IMR-90 (cell line): ENCODE data around the gene DIP2C. TPM values are rescaled to one million over a fixed set of nuclear protein-coding genes. Genes with fewer than 3 reads are reported as not detected.

Source experiments
- ATAC-seq: fragments of 200-7000 bp; cut with Tn5 transposase; 2 replicates; pipeline ENCODE4 v1.9.1; 2020; ENCODE audit warnings: low read depth, mild to moderate bottlenecking, moderate library complexity
- BruUV-seq: library from RNA; stranded (reverse); fragments of 400-500 nt; replicated peaks from 2 replicates; lab custom pipeline; 2021; lab: Mats Ljungman, UMichigan
- CTCF ChIA-PET: fragments of 300-600 bp; formaldehyde crosslinking; extraction: SDS; loops from one replicate; lab custom pipeline; 2021; ENCODE audit warnings: antibody characterized with exemption; lab: Yijun Ruan, JAX
- POLR2A ChIA-PET: fragments of 300-600 bp; sonication (Branson Sonifier 250); formaldehyde crosslinking; loops from one replicate; lab custom pipeline; 2022; ENCODE audit warnings: antibody characterized with exemption; ENCODE audit not compliant: unreplicated experiment; lab: Charles Lee
- DNase-seq: peaks from one replicate; pipeline ENCODE4 v3.0.0; 2013
- H2AFZ ChIP-seq: replicated peaks from 2 replicates; pipeline ENCODE3; 2013; ENCODE audit warnings: low read length, mild to moderate bottlenecking; ENCODE audit not compliant: poor library complexity
- H2AK5ac ChIP-seq: 2 replicates; pipeline ENCODE4 v1.6.1; 2013; ENCODE audit warnings: low read depth, low read length, inconsistent platforms
- H2AK9ac ChIP-seq: replicated peaks from 2 replicates; pipeline ENCODE3; 2013; ENCODE audit warnings: mild to moderate bottlenecking, low read depth, low read length, moderate library complexity; ENCODE audit not compliant: poor library complexity
- H2BK120ac ChIP-seq: 2 replicates; pipeline ENCODE4 v1.6.1; 2013; ENCODE audit warnings: low read depth, low read length, inconsistent platforms
- H2BK15ac ChIP-seq: 3 replicates; pipeline ENCODE4 v1.6.1; 2013; ENCODE audit warnings: low read depth, low read length, inconsistent platforms
- H2BK20ac ChIP-seq: 2 replicates; pipeline ENCODE4 v1.6.1; 2013; ENCODE audit warnings: low read depth, mild to moderate bottlenecking, inconsistent platforms, low read length, moderate library complexity
- H2BK5ac ChIP-seq: 2 replicates; pipeline ENCODE4 v1.6.1; 2013; ENCODE audit warnings: mild to moderate bottlenecking, low read depth, low read length, inconsistent platforms; ENCODE audit not compliant: poor library complexity, severe bottlenecking
- H3K14ac ChIP-seq: replicated peaks from 2 replicates; pipeline ENCODE4 v1.6.1; 2013; ENCODE audit warnings: low read depth, low read length, inconsistent platforms
- H3K18ac ChIP-seq: 2 replicates; pipeline ENCODE4 v1.6.1; 2013; ENCODE audit warnings: low read depth, low read length, control low read depth
- H3K23ac ChIP-seq: 2 replicates; pipeline ENCODE4 v1.6.1; 2013; ENCODE audit warnings: low read depth, low read length, inconsistent platforms
- H3K27ac ChIP-seq: 2 replicates; pipeline ENCODE4 v1.5.1; 2013; ENCODE audit warnings: mild to moderate bottlenecking, control low read depth, low read length; ENCODE audit not compliant: insufficient read depth
- H3K27me3 ChIP-seq: 2 replicates; pipeline ENCODE4 v1.6.1; 2013; ENCODE audit warnings: low read length; ENCODE audit not compliant: control insufficient read depth, insufficient read depth
- H3K36me3 ChIP-seq: 2 replicates; pipeline ENCODE4 v1.6.1; 2013; ENCODE audit warnings: low read length, mixed read lengths; ENCODE audit not compliant: control insufficient read depth, insufficient read depth
- H3K4ac ChIP-seq: 2 replicates; pipeline ENCODE4 v1.6.1; 2013; ENCODE audit warnings: low read depth, low read length, inconsistent platforms
- H3K4me1 ChIP-seq: 2 replicates; pipeline ENCODE4 v1.6.1; 2013; ENCODE audit warnings: low read length, mixed read lengths; ENCODE audit not compliant: control insufficient read depth, insufficient read depth
- H3K4me2 ChIP-seq: 2 replicates; pipeline ENCODE4 v1.6.1; 2013; ENCODE audit warnings: low read depth, mild to moderate bottlenecking, control low read depth, low read length, moderate library complexity
- H3K4me3 ChIP-seq: 2 replicates; pipeline ENCODE4 v1.5.1; 2013; ENCODE audit warnings: low read depth, mild to moderate bottlenecking, control low read depth, low read length, moderate library complexity; ENCODE audit not compliant: insufficient read depth
- H3K56ac ChIP-seq: 2 replicates; pipeline ENCODE4 v1.6.1; 2013; ENCODE audit warnings: low read length, inconsistent platforms; ENCODE audit not compliant: insufficient read depth; ENCODE audit errors: extremely low read depth
- H3K79me1 ChIP-seq, 2 experiments: 2 replicates each; pipeline ENCODE4 v1.6.1; 2013; ENCODE audit warnings: low read length in 2 of 2, inconsistent platforms in 1 of 2, low read depth in 1 of 2
- H3K9ac ChIP-seq: 2 replicates; pipeline ENCODE4 v1.6.1; 2013; ENCODE audit warnings: low read depth, low read length, control low read depth
- H3K9me1 ChIP-seq: 2 replicates; pipeline ENCODE4 v1.6.1; 2013; ENCODE audit warnings: low read length, inconsistent platforms; ENCODE audit not compliant: insufficient read depth
- H3K9me3 ChIP-seq: 2 replicates; pipeline ENCODE4 v1.6.1; 2013; ENCODE audit warnings: low read length; ENCODE audit not compliant: control insufficient read depth, insufficient read depth
- H4K20me1 ChIP-seq: 2 replicates; pipeline ENCODE4 v1.6.1; 2013; ENCODE audit warnings: low read length, inconsistent platforms; ENCODE audit not compliant: insufficient read depth
- H4K5ac ChIP-seq: 2 replicates; pipeline ENCODE4 v1.6.1; 2013; ENCODE audit warnings: mild to moderate bottlenecking, low read depth, low read length, control low read depth
- H4K8ac ChIP-seq, 2 experiments: 2 replicates each; pipeline ENCODE4 v1.6.1; 2013; ENCODE audit warnings: low read depth in 2 of 2, low read length in 2 of 2, control low read depth in 1 of 2, inconsistent platforms in 1 of 2
- H4K91ac ChIP-seq: 2 replicates; pipeline ENCODE4 v1.6.1; 2013; ENCODE audit warnings: low read depth, low read length, inconsistent platforms; ENCODE audit not compliant: insufficient read depth
- BHLHE40 ChIP-seq: fragments of 150-350 bp; IDR thresholded peaks from 2 replicates; pipeline ENCODE4 v1.6.1; 2016; ENCODE audit warnings: mild to moderate bottlenecking, low read depth, low read length
- CEBPB ChIP-seq: IDR thresholded peaks from 2 replicates; pipeline ENCODE4 v1.6.1; 2012; ENCODE audit warnings: low read depth, low read length, improper control_type of control experiment
- CHD1 ChIP-seq: IDR thresholded peaks from 2 replicates; pipeline ENCODE4 v1.6.1; 2012; ENCODE audit warnings: low read depth, low read length, improper control_type of control experiment
- FOS ChIP-seq: fragments of 150-350 bp; IDR thresholded peaks from 2 replicates; pipeline ENCODE4 v1.6.1; 2016; ENCODE audit warnings: low read depth, low read length
- MAFK ChIP-seq: IDR thresholded peaks from 2 replicates; pipeline ENCODE4 v1.6.1; 2012; ENCODE audit warnings: low read depth, low read length, improper control_type of control experiment
- MAZ ChIP-seq: IDR thresholded peaks from 2 replicates; pipeline ENCODE4 v1.6.1; 2012; ENCODE audit warnings: low read depth, mild to moderate bottlenecking, low read length, improper control_type of control experiment, moderate library complexity, borderline replicate concordance
- MXI1 ChIP-seq: IDR thresholded peaks from 2 replicates; pipeline ENCODE4 v1.6.1; 2012; ENCODE audit warnings: low read depth, mild to moderate bottlenecking, low read length, moderate library complexity, borderline replicate concordance
- NFE2L2 ChIP-seq: fragments of 150-350 bp; IDR thresholded peaks from 2 replicates; pipeline ENCODE4 v1.6.1; 2016; ENCODE audit warnings: low read depth, mild to moderate bottlenecking, low read length
- POLR2A ChIP-seq: IDR thresholded peaks from 2 replicates; pipeline ENCODE4 v1.6.1; 2012; ENCODE audit warnings: mild to moderate bottlenecking, low read depth, low read length
- RAD21 ChIP-seq: IDR thresholded peaks from 2 replicates; pipeline ENCODE4 v1.6.1; 2012; ENCODE audit warnings: low read length, improper control_type of control experiment
- RCOR1 ChIP-seq: IDR thresholded peaks from 2 replicates; pipeline ENCODE4 v1.6.1; 2012; ENCODE audit warnings: mild to moderate bottlenecking, low read length, improper control_type of control experiment; ENCODE audit not compliant: insufficient replicate concordance
- RFX5 ChIP-seq: IDR thresholded peaks from 2 replicates; pipeline ENCODE4 v1.8.0; 2012; ENCODE audit warnings: low read depth, mild to moderate bottlenecking, low read length, moderate library complexity
- SMC3 ChIP-seq: fragments of 150-350 bp; IDR thresholded peaks from 2 replicates; pipeline ENCODE4 v1.6.1; 2016; ENCODE audit warnings: low read depth, mild to moderate bottlenecking, antibody characterized with exemption, low read length, moderate library complexity
- WGBS, 2 experiments: methylation state at CpG; one replicate each; pipeline versions ENCODE4 v1.1.5 to v1.1.7; 2013; ENCODE audit warnings: missing lambda C conversion rate in 2 of 2; ENCODE audit not compliant: insufficient read length in 1 of 2; ENCODE audit errors: extremely low coverage in 2 of 2; 5-methylcytosine and 5-hydroxymethylcytosine counted together
- dilution Hi-C: fragments of 300-500 bp; cut with HindIII; formaldehyde crosslinking; loops from one replicate; pipeline ENCODE4 v1.14.3; 2018; ENCODE audit warnings: low sequenced_read_pairs; ENCODE audit not compliant: unreplicated experiment
- in situ Hi-C: fragments of 300-500 bp; cut with MboI; formaldehyde crosslinking; loops from 3 replicates; pipeline ENCODE4 v1.14.3; 2019; ENCODE audit warnings: low sequenced_read_pairs, inconsistent platforms, mixed read lengths
- intact Hi-C: fragments of 100-400 bp; cut with micrococcal nuclease; formaldehyde crosslinking; loops from 2 replicates; pipeline ENCODE4 v1.10.0; 2022
- polyA plus RNA-seq, 3 experiments: library from polyadenylated mRNA; depleted of rRNA; stranded (reverse); fragments of >200 nt; gene quantifications; 2 replicates each; pipeline ENCODE4 v1.2.3, GENCODE V29; 2012; ENCODE audit warnings: low replicate concordance in 1 of 3
- total RNA-seq: library from RNA; depleted of rRNA; stranded (reverse); fragments of >200 nt; gene quantifications from 2 replicates; pipeline ENCODE4 v1.2.3, GENCODE V29; 2012
- TF ChIP-seq, protein P1 (sequence below): fragments of 150-350 bp; IDR thresholded peaks from 2 replicates; pipeline ENCODE4 v1.6.1; 2017; ENCODE audit warnings: mild to moderate bottlenecking, antibody characterized with exemption, low read length, low read depth
- TF ChIP-seq, protein P2 (sequence below): conservative IDR thresholded peaks from 2 replicates; pipeline ENCODE4 v1.5.1; 2012; ENCODE audit warnings: mild to moderate bottlenecking, low read depth, low read length, improper control_type of control experiment
- TF ChIP-seq, protein P3 (sequence below): fragments of 150-350 bp; IDR thresholded peaks from 2 replicates; pipeline ENCODE4 v1.6.1; 2016; ENCODE audit warnings: low read depth, mild to moderate bottlenecking, low read length, moderate library complexity, borderline replicate concordance

Gene DIP2C
- total and polyA plus RNA-seq, 2 of the 4 experiments (the other 2 are of a cell fraction) = 8.6 to 17.3 TPM

DNA sequence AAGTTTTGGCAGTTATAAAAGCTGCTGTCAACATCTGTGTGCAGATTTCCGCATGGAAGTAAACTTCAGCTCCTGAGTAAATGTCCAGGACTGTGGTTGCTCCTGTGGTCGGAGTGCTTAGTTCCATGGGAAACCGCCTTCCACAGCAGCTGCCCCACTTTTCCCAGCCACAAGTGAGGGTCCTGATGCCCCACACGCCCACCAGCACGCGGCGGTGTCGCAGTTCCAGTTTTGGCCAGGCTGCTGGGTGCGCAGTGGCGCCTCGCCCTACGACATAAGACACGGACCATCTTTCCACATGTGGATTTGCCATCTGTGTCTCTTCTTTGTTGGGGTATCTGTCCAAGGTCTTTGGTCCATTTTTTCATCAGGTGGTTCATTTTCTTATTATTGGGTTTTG, 167.1 kb downstream of the DIP2C start:
- ATAC-seq (no peak), DNase-seq (no peak)
- Histone ChIP-seq H4K91ac (no peak overlapping the region), H3K4me3 (no peak overlapping the region), H4K5ac (no peak overlapping the region), H3K4ac (no peak overlapping the region), H2BK5ac (no peak overlapping the region), H2AK9ac (no peak overlapping the region), H2AK5ac (no peak overlapping the region), H2BK120ac (no peak overlapping the region), H3K27me3 (no peaks in the 10 kb centered on the region), H3K9me3 (no peaks in the 10 kb centered on the region), H3K9ac (no peak overlapping the region), H3K14ac (no peak overlapping the region), H3K23ac (no peak overlapping the region), H3K18ac (no peak overlapping the region), H3K79me1 (peaks cover 55 to 93% of the 10 kb centered on the region in 2 experiments), H4K20me1 (peaks cover 94% of the 10 kb centered on the region), H3K9me1 (peaks cover 33% of the 10 kb centered on the region), H2BK20ac (no peak overlapping the region), H3K4me1 (peaks cover 14% of the 10 kb centered on the region), H2AFZ (no peak overlapping the region), H3K36me3 (peaks cover 7% of the 10 kb centered on the region), H2BK15ac (no peak overlapping the region), H4K8ac (no peak overlapping the region), H3K4me2 (no peak overlapping the region), H3K27ac (no peak overlapping the region), H3K56ac (no peak overlapping the region)
- dilution Hi-C loops (no loop called here), in situ Hi-C loops (loop anchor here (25.0 kb wide), 1 partner anchor 165 kb away; the partner anchor contains the start of gene DIP2C), intact Hi-C loops (no loop called here)
- POLR2A ChIA-PET = no interaction called here
- WGBS, 2 experiments = no CpG with 5 or more reads among the region's 13 CpGs
- TF ChIP-seq, protein P1, sequence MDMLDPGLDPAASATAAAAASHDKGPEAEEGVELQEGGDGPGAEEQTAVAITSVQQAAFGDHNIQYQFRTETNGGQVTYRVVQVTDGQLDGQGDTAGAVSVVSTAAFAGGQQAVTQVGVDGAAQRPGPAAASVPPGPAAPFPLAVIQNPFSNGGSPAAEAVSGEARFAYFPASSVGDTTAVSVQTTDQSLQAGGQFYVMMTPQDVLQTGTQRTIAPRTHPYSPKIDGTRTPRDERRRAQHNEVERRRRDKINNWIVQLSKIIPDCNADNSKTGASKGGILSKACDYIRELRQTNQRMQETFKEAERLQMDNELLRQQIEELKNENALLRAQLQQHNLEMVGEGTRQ = no peak
- TF ChIP-seq, protein P2, sequence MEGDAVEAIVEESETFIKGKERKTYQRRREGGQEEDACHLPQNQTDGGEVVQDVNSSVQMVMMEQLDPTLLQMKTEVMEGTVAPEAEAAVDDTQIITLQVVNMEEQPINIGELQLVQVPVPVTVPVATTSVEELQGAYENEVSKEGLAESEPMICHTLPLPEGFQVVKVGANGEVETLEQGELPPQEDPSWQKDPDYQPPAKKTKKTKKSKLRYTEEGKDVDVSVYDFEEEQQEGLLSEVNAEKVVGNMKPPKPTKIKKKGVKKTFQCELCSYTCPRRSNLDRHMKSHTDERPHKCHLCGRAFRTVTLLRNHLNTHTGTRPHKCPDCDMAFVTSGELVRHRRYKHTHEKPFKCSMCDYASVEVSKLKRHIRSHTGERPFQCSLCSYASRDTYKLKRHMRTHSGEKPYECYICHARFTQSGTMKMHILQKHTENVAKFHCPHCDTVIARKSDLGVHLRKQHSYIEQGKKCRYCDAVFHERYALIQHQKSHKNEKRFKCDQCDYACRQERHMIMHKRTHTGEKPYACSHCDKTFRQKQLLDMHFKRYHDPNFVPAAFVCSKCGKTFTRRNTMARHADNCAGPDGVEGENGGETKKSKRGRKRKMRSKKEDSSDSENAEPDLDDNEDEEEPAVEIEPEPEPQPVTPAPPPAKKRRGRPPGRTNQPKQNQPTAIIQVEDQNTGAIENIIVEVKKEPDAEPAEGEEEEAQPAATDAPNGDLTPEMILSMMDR = no peak
- no peak for TF ChIP-seq MXI1
- TF ChIP-seq SMC3 = no peak
- no peak for TF ChIP-seq RCOR1
- no peak for TF ChIP-seq RAD21
- no peak for TF ChIP-seq CHD1
- no peak for TF ChIP-seq FOS
- TF ChIP-seq BHLHE40 = no peak
- TF ChIP-seq NFE2L2 = no peak
- TF ChIP-seq MAFK = no peak
- TF ChIP-seq RFX5 = no peak
- TF ChIP-seq CEBPB = no peak
- no peak for TF ChIP-seq POLR2A
- TF ChIP-seq, protein P3, sequence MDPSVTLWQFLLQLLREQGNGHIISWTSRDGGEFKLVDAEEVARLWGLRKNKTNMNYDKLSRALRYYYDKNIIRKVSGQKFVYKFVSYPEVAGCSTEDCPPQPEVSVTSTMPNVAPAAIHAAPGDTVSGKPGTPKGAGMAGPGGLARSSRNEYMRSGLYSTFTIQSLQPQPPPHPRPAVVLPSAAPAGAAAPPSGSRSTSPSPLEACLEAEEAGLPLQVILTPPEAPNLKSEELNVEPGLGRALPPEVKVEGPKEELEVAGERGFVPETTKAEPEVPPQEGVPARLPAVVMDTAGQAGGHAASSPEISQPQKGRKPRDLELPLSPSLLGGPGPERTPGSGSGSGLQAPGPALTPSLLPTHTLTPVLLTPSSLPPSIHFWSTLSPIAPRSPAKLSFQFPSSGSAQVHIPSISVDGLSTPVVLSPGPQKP = no peak
- no peak for TF ChIP-seq MAZ
- CTCF ChIA-PET = no interaction called here
- BruUV-seq = no TSS peak
